ENCODE data around the gene ZC3H7B. TPM values are rescaled to one million over a fixed set of nuclear protein-coding genes. Genes with fewer than 3 reads are reported as not detected.

Gene ZC3H7B
- total and polyA plus RNA-seq, 2 experiments from 2014 or later: 5.7 to 61.5 TPM

DNA sequence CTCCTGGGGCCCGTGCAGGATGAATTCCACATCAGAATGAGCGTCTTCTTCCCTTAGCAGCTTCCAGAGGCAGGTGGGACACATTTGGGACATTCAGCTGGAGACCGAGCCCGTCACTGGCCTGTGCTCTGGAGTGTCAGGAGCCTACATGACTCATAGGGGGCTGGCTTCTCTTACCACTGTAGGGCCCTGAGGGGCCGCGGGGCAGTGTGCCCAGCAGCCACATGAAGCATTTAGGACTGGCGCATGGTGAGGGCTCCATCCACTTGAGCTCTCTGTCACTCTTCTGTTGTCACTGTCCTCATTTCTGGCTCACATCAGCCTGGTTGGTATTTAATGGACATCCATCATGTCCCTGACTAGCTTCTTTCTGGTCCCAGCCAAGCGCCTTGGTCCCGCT is 42.4 kb downstream of the ZC3H7B start:
- no peak for ATAC-seq
- Mint-ChIP-seq H3K4me3 (no peak overlapping the region), H3K27ac (no peak overlapping the region)

More for the DNA sequence above, 42.4 kb downstream of the ZC3H7B start:
- Mint-ChIP-seq H3K36me3 (ENCODE audit: low read depth) (peaks cover 33% of the 10 kb centered on the region), H3K27me3 (ENCODE audit: insufficient read depth, low read depth, poor library complexity) (peaks cover 14% of the 10 kb centered on the region), H3K9me3 (no peaks in the 10 kb centered on the region), H3K4me1 (no peaks in the 10 kb centered on the region)
- Histone ChIP-seq H3F3A (replicated peaks; ENCODE audit: low read depth) (no peaks in the 10 kb centered on the region), H3K27me3 (ENCODE audit: insufficient read depth) (no peaks in the 10 kb centered on the region), H3K4me1 (ENCODE audit: insufficient read depth) (no peaks in the 10 kb centered on the region), H3K36me3 (ENCODE audit: insufficient read depth) (peaks cover 5% of the 10 kb centered on the region; the same call in 1 of the 2 replicates), H3K79me2 (replicated peaks; ENCODE audit: insufficient read depth) (no peaks in the 10 kb centered on the region), H4K20me1 (replicated peaks; ENCODE audit: insufficient read depth) (no peaks in the 10 kb centered on the region), H3K27ac (ENCODE audit: low read depth) (no peak overlapping the region), H2AFZ (no peak overlapping the region), H3K4me2 (no peak overlapping the region), H3K9me2 (ENCODE audit: insufficient read depth) (no peaks in the 10 kb centered on the region), H3K4me3 (no peak overlapping the region)
- TF ChIP-seq, protein P1, sequence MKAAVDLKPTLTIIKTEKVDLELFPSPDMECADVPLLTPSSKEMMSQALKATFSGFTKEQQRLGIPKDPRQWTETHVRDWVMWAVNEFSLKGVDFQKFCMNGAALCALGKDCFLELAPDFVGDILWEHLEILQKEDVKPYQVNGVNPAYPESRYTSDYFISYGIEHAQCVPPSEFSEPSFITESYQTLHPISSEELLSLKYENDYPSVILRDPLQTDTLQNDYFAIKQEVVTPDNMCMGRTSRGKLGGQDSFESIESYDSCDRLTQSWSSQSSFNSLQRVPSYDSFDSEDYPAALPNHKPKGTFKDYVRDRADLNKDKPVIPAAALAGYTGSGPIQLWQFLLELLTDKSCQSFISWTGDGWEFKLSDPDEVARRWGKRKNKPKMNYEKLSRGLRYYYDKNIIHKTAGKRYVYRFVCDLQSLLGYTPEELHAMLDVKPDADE (IDR thresholded peaks at IDR 0.05): no peak
- TF ChIP-seq JUNB (IDR thresholded peaks at IDR 0.05; ENCODE audit: unreplicated experiment): no peak
- TF ChIP-seq ZNF331 (CRISPR knock-in tag; IDR thresholded peaks at IDR 0.05; ENCODE audit: low read depth): no peak
- TF ChIP-seq POLR2AphosphoS5 (IDR thresholded peaks at IDR 0.05; ENCODE audit: low read depth): no peak
- TF ChIP-seq, protein P2, sequence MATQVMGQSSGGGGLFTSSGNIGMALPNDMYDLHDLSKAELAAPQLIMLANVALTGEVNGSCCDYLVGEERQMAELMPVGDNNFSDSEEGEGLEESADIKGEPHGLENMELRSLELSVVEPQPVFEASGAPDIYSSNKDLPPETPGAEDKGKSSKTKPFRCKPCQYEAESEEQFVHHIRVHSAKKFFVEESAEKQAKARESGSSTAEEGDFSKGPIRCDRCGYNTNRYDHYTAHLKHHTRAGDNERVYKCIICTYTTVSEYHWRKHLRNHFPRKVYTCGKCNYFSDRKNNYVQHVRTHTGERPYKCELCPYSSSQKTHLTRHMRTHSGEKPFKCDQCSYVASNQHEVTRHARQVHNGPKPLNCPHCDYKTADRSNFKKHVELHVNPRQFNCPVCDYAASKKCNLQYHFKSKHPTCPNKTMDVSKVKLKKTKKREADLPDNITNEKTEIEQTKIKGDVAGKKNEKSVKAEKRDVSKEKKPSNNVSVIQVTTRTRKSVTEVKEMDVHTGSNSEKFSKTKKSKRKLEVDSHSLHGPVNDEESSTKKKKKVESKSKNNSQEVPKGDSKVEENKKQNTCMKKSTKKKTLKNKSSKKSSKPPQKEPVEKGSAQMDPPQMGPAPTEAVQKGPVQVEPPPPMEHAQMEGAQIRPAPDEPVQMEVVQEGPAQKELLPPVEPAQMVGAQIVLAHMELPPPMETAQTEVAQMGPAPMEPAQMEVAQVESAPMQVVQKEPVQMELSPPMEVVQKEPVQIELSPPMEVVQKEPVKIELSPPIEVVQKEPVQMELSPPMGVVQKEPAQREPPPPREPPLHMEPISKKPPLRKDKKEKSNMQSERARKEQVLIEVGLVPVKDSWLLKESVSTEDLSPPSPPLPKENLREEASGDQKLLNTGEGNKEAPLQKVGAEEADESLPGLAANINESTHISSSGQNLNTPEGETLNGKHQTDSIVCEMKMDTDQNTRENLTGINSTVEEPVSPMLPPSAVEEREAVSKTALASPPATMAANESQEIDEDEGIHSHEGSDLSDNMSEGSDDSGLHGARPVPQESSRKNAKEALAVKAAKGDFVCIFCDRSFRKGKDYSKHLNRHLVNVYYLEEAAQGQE (IDR thresholded peaks at IDR 0.05; ENCODE audit: unreplicated experiment): no peak
- TF ChIP-seq, protein P3, sequence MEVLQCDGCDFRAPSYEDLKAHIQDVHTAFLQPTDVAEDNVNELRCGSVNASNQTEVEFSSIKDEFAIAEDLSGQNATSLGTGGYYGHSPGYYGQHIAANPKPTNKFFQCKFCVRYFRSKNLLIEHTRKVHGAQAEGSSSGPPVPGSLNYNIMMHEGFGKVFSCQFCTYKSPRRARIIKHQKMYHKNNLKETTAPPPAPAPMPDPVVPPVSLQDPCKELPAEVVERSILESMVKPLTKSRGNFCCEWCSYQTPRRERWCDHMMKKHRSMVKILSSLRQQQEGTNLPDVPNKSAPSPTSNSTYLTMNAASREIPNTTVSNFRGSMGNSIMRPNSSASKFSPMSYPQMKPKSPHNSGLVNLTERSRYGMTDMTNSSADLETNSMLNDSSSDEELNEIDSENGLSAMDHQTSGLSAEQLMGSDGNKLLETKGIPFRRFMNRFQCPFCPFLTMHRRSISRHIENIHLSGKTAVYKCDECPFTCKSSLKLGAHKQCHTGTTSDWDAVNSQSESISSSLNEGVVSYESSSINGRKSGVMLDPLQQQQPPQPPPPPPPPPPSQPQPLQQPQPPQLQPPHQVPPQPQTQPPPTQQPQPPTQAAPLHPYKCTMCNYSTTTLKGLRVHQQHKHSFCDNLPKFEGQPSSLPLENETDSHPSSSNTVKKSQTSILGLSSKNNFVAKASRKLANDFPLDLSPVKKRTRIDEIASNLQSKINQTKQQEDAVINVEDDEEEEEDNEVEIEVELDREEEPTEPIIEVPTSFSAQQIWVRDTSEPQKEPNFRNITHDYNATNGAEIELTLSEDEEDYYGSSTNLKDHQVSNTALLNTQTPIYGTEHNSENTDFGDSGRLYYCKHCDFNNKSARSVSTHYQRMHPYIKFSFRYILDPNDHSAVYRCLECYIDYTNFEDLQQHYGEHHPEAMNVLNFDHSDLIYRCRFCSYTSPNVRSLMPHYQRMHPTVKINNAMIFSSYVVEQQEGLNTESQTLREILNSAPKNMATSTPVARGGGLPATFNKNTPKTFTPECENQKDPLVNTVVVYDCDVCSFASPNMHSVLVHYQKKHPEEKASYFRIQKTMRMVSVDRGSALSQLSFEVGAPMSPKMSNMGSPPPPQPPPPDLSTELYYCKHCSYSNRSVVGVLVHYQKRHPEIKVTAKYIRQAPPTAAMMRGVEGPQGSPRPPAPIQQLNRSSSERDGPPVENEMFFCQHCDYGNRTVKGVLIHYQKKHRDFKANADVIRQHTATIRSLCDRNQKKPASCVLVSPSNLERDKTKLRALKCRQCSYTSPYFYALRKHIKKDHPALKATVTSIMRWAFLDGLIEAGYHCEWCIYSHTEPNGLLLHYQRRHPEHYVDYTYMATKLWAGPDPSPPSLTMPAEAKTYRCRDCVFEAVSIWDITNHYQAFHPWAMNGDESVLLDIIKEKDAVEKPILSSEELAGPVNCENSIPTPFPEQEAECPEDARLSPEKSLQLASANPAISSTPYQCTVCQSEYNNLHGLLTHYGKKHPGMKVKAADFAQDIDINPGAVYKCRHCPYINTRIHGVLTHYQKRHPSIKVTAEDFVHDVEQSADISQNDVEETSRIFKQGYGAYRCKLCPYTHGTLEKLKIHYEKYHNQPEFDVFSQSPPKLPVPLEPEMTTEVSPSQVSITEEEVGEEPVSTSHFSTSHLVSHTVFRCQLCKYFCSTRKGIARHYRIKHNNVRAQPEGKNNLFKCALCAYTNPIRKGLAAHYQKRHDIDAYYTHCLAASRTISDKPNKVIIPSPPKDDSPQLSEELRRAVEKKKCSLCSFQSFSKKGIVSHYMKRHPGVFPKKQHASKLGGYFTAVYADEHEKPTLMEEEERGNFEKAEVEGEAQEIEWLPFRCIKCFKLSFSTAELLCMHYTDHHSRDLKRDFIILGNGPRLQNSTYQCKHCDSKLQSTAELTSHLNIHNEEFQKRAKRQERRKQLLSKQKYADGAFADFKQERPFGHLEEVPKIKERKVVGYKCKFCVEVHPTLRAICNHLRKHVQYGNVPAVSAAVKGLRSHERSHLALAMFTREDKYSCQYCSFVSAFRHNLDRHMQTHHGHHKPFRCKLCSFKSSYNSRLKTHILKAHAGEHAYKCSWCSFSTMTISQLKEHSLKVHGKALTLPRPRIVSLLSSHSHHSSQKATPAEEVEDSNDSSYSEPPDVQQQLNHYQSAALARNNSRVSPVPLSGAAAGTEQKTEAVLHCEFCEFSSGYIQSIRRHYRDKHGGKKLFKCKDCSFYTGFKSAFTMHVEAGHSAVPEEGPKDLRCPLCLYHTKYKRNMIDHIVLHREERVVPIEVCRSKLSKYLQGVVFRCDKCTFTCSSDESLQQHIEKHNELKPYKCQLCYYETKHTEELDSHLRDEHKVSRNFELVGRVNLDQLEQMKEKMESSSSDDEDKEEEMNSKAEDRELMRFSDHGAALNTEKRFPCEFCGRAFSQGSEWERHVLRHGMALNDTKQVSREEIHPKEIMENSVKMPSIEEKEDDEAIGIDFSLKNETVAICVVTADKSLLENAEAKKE (CRISPR knock-in tag; IDR thresholded peaks at IDR 0.05): no peak
- TF ChIP-seq, protein P4, sequence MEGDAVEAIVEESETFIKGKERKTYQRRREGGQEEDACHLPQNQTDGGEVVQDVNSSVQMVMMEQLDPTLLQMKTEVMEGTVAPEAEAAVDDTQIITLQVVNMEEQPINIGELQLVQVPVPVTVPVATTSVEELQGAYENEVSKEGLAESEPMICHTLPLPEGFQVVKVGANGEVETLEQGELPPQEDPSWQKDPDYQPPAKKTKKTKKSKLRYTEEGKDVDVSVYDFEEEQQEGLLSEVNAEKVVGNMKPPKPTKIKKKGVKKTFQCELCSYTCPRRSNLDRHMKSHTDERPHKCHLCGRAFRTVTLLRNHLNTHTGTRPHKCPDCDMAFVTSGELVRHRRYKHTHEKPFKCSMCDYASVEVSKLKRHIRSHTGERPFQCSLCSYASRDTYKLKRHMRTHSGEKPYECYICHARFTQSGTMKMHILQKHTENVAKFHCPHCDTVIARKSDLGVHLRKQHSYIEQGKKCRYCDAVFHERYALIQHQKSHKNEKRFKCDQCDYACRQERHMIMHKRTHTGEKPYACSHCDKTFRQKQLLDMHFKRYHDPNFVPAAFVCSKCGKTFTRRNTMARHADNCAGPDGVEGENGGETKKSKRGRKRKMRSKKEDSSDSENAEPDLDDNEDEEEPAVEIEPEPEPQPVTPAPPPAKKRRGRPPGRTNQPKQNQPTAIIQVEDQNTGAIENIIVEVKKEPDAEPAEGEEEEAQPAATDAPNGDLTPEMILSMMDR (conservative IDR thresholded peaks at IDR 0.05; ENCODE audit: low read depth in 2 of 2): no peak
- DNase-seq (ENCODE audit: low spot score): no peak
